ENCODE results near the gene HIPK2. TPM values are rescaled to one million over a fixed set of nuclear protein-coding genes. Genes with fewer than 3 reads are reported as not detected.
A peak's percentile ranks its signal among the peaks of the same experiment; 100 is the strongest.

Gene HIPK2
- total and polyA plus RNA-seq, 10 of the 15 experiments (the other 5 are each of a cell fraction or from before 2014, with no cell fraction given) = 1.7 to 39.0 (median 9.4) TPM

DNA sequence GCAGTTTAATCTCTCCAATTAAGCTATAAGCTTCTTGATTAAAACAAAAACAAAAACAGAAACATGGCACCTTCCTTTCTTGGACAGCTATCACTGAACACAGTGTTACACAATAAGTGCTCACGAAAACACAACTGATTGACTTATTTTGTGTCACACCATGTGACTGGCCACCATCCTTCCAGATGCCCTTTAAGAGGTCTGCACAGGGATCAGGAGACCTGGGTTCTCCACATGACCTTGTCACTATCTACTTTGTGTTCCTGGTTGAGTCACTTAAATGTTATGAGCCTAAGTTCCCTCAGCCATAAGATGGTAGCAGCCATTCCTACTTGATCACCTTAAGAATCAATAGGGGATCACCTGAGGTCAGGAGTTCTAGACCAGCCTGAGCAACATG is 120.1 kb downstream of the HIPK2 start:
- ChIA-PET CTCF (no interaction called here), POLR2A (interaction anchor here (0.7 kb wide), 3 partner anchors 44 to 1882 kb away, joined by 3 to 4 read pairs (median 3); no protein-coding TSS in a partner anchor), SMC1A (ENCODE audit: uncharacterized antibody, unreplicated experiment) (no interaction called here), RAD21 (ENCODE audit: unreplicated experiment) (no interaction called here)
- Histone ChIP-seq H3K9me3 (replicated peaks; ENCODE audit: control insufficient read depth, insufficient read depth, low read length) (no peaks in the 10 kb centered on the region), H3K4me3 (no peak overlapping the region), H4K20me1 (ENCODE audit: control insufficient read depth, insufficient read depth) (no peaks in the 10 kb centered on the region), H3K4me1 (ENCODE audit: control insufficient read depth, insufficient read depth, low read length) (0 out of 2 replicates have a peak, but pooled peaks cover 4% of the 10 kb centered on the region), H2AFZ (ENCODE audit: control insufficient read depth, low read depth, low read length) (no peak overlapping the region), H3K79me2 (ENCODE audit: control insufficient read depth, insufficient read depth, low read length) (no peaks in the 10 kb centered on the region), H3K36me3 (ENCODE audit: control insufficient read depth in 2 of 2, insufficient read depth in 2 of 2, low read length in 1 of 2) (no peaks in the 10 kb centered on the region), H3K4me2 (ENCODE audit: control insufficient read depth, insufficient read depth) (no peak overlapping the region), H3K27me3 (replicated peaks in 1 of 2; ENCODE audit: control insufficient read depth in 2 of 2, insufficient read depth in 2 of 2, low read length in 1 of 2) (no peaks in the 10 kb centered on the region), H3K27ac (ENCODE audit: control insufficient read depth, insufficient read depth) (no peak overlapping the region), H3K9ac (ENCODE audit: control insufficient read depth, insufficient read depth, low read length) (no peak overlapping the region)
- TF ChIP-seq JUND (IDR thresholded peaks at IDR 0.05; ENCODE audit: low read depth, low read length) (no peak), TAF1 (IDR thresholded peaks at IDR 0.05; ENCODE audit: borderline replicate concordance, low read depth, low read length) (no peak)
- intact Hi-C loops (cut with micrococcal nuclease; ENCODE audit: unreplicated experiment) = no loop called here
- 100% methylated on average over 1 of the region's 1 CpG for WGBS (ENCODE audit: insufficient coverage, insufficient replicate concordance, low lambda C conversion rate, missing lambda C conversion rate)
- FAIRE-seq (peak; percentile 35), ATAC-seq (no peak), DNase-seq (ENCODE audit: low read depth, low spot score) (no peak)
- in situ Hi-C loops (cut with MboI) = no loop called here
- BruUV-seq (replicated peaks) = no TSS peak

DNA sequence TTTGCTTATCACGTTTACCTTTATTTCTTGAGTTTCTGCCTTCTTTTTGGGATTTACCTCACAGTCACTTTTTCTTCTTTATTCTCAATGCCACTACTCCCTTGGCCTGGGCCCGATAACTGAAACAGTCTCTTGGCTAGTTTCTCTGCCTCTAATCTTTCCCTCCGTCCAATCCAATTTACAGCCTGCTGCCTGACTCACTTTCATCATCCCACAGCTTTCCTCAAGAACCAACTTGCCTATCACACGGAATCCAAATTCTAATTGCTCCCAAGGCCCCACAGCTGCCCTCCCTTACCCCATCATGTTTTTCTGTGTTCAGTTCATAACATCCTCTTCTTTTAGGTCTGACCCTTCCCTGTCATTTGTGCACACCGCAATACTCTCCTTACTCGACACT is 121.4 kb downstream of the HIPK2 start:
- Histone ChIP-seq H3K4me2 (ENCODE audit: control insufficient read depth, insufficient read depth) (no peak overlapping the region), H3K36me3 (ENCODE audit: control insufficient read depth in 2 of 2, insufficient read depth in 2 of 2, low read length in 1 of 2) (no peaks in the 10 kb centered on the region), H4K20me1 (ENCODE audit: control insufficient read depth, insufficient read depth) (no peaks in the 10 kb centered on the region), H3K27ac (ENCODE audit: control insufficient read depth, insufficient read depth) (no peak overlapping the region), H3K79me2 (ENCODE audit: control insufficient read depth, insufficient read depth, low read length) (no peaks in the 10 kb centered on the region), H3K9me3 (replicated peaks; ENCODE audit: control insufficient read depth, insufficient read depth, low read length) (no peaks in the 10 kb centered on the region), H3K4me3 (no peak overlapping the region), H3K27me3 (replicated peaks in 1 of 2; ENCODE audit: control insufficient read depth in 2 of 2, insufficient read depth in 2 of 2, low read length in 1 of 2) (no peaks in the 10 kb centered on the region), H3K4me1 (ENCODE audit: control insufficient read depth, insufficient read depth, low read length) (0 out of 2 replicates have a peak, but pooled peaks cover 4% of the 10 kb centered on the region), H2AFZ (ENCODE audit: control insufficient read depth, low read depth, low read length) (no peak overlapping the region), H3K9ac (ENCODE audit: control insufficient read depth, insufficient read depth, low read length) (no peak overlapping the region)
- WGBS (ENCODE audit: insufficient coverage, insufficient replicate concordance, low lambda C conversion rate, missing lambda C conversion rate) = 97% methylated on average over 6 of the region's 6 CpGs
- ChIA-PET SMC1A (ENCODE audit: uncharacterized antibody, unreplicated experiment) (interaction anchor here (0.8 kb wide), 1 partner anchor 10 kb away, joined by 3 read pairs; no protein-coding TSS in a partner anchor), POLR2A (interaction anchor here (0.6 kb wide), 1 partner anchor 16 kb away, joined by 3 read pairs; no protein-coding TSS in a partner anchor), CTCF (no interaction called here), RAD21 (ENCODE audit: unreplicated experiment) (no interaction called here)
- in situ Hi-C loops (cut with MboI) = no loop called here
- intact Hi-C loops (cut with micrococcal nuclease; ENCODE audit: unreplicated experiment) = no loop called here
- TF ChIP-seq CHD2 (IDR thresholded peaks at IDR 0.05; ENCODE audit: borderline replicate concordance, low read depth, low read length) (no peak), MTA2 (IDR thresholded peaks at IDR 0.05; ENCODE audit: low read depth) (no peak), TCF3 (IDR thresholded peaks at IDR 0.05; ENCODE audit: borderline replicate concordance, insufficient read depth, low read depth, low read length) (no peak), LARP7 (IDR thresholded peaks at IDR 0.05) (no peak), CBX3 (IDR thresholded peaks at IDR 0.05; ENCODE audit: borderline replicate concordance, low read depth) (no peak), IKZF2 (IDR thresholded peaks at IDR 0.05) (no peak), NRF1 (conservative IDR thresholded peaks at IDR 0.05; ENCODE audit: low read depth, low read length) (no peak), TBL1XR1 (IDR thresholded peaks at IDR 0.05; ENCODE audit: low read depth, low read length) (no peak)
- TF ChIP-seq, protein P1, sequence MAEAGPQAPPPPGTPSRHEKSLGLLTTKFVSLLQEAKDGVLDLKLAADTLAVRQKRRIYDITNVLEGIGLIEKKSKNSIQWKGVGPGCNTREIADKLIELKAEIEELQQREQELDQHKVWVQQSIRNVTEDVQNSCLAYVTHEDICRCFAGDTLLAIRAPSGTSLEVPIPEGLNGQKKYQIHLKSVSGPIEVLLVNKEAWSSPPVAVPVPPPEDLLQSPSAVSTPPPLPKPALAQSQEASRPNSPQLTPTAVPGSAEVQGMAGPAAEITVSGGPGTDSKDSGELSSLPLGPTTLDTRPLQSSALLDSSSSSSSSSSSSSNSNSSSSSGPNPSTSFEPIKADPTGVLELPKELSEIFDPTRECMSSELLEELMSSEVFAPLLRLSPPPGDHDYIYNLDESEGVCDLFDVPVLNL (IDR thresholded peaks at IDR 0.05; ENCODE audit: low read depth, low read length) = no peak
- TF ChIP-seq, protein P2, sequence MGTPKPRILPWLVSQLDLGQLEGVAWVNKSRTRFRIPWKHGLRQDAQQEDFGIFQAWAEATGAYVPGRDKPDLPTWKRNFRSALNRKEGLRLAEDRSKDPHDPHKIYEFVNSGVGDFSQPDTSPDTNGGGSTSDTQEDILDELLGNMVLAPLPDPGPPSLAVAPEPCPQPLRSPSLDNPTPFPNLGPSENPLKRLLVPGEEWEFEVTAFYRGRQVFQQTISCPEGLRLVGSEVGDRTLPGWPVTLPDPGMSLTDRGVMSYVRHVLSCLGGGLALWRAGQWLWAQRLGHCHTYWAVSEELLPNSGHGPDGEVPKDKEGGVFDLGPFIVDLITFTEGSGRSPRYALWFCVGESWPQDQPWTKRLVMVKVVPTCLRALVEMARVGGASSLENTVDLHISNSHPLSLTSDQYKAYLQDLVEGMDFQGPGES (IDR thresholded peaks at IDR 0.05) = no peak
- TF ChIP-seq, protein P3, sequence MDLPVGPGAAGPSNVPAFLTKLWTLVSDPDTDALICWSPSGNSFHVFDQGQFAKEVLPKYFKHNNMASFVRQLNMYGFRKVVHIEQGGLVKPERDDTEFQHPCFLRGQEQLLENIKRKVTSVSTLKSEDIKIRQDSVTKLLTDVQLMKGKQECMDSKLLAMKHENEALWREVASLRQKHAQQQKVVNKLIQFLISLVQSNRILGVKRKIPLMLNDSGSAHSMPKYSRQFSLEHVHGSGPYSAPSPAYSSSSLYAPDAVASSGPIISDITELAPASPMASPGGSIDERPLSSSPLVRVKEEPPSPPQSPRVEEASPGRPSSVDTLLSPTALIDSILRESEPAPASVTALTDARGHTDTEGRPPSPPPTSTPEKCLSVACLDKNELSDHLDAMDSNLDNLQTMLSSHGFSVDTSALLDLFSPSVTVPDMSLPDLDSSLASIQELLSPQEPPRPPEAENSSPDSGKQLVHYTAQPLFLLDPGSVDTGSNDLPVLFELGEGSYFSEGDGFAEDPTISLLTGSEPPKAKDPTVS (IDR thresholded peaks at IDR 0.05; ENCODE audit: low read depth, low read length) = no peak
- FAIRE-seq (no peak), ATAC-seq (no peak), DNase-seq (ENCODE audit: low read depth, low spot score) (no peak)
- BruUV-seq (replicated peaks) = TSS peak; percentile 42

Measured in GM12878 (cell line).